ENCODE measurements around the gene SLC6A11. TPM values are rescaled to one million over a fixed set of nuclear protein-coding genes. Genes with fewer than 3 reads are reported as not detected.

Gene SLC6A11
- total RNA-seq, 1 experiment from 2014 or later, result 1.5 TPM

- Histone ChIP-seq H3K9me3 (ENCODE audit: control insufficient read depth, low read depth, low read length) (no peaks in the 10 kb centered on the region), H2BK20ac (ENCODE audit: low read depth, low read length, poor library complexity, severe bottlenecking) (no peak overlapping the region), H3T11ph (ENCODE audit: low read length) (no peak overlapping the region), H3K4ac (ENCODE audit: low read depth, low read length) (no peak overlapping the region), H2BK5ac (ENCODE audit: insufficient read length, low read length) (no peak overlapping the region), H3K4me1 (ENCODE audit: insufficient read depth, low read length) (no peaks in the 10 kb centered on the region), H3K23me2 (ENCODE audit: insufficient read length, low read depth, low read length, poor library complexity, severe bottlenecking) (no peaks in the 10 kb centered on the region), H3K4me2 (ENCODE audit: insufficient read depth, insufficient read length, low read length) (no peak overlapping the region), H4K91ac (ENCODE audit: insufficient read length, low read depth, low read length) (no peak overlapping the region), H3K56ac (ENCODE audit: insufficient read length, low read depth, low read length) (no peak overlapping the region), H3K27ac (ENCODE audit: insufficient read length, low read depth, low read length) (no peak overlapping the region), H3K9ac (ENCODE audit: extremely low read depth, insufficient read length, low read length) (no peak overlapping the region), H3K79me2 (ENCODE audit: insufficient read depth, low read length) (no peaks in the 10 kb centered on the region), H2BK120ac (ENCODE audit: low read depth, low read length, poor library complexity, severe bottlenecking) (no peak overlapping the region), H3K18ac (ENCODE audit: insufficient read length, low read depth, low read length) (no peak overlapping the region), H3K79me1 (ENCODE audit: insufficient read depth, low read depth, low read length, poor library complexity, severe bottlenecking) (no peaks in the 10 kb centered on the region), H3K23ac (ENCODE audit: insufficient read length, low read depth, low read length) (no peak overlapping the region), H3K14ac (ENCODE audit: insufficient read depth, low read length) (no peak overlapping the region), H2AK5ac (ENCODE audit: insufficient read length, low read length) (no peak overlapping the region), H3K27me3 (ENCODE audit: insufficient read depth, low read length) (no peaks in the 10 kb centered on the region; the same call in 1 of the 2 replicates), H4K20me1 (ENCODE audit: control insufficient read depth, insufficient read depth, insufficient read length) (no peaks in the 10 kb centered on the region), H4K5ac (ENCODE audit: insufficient read length, low read depth, low read length) (no peak overlapping the region), H2AFZ (ENCODE audit: low read length) (no peak overlapping the region), H2BK12ac (ENCODE audit: insufficient read length, low read depth, low read length) (no peak overlapping the region), H4K8ac (replicated peaks; ENCODE audit: insufficient read length, low read depth, low read length) (no peak overlapping the region), H2BK15ac (ENCODE audit: low read depth, low read length) (no peak overlapping the region)
- H3K4me1 Mint-ChIP-seq, result no peaks in the 10 kb centered on the region
- no CpG with 5 or more reads among the region's 3 CpGs for WGBS (ENCODE audit: extremely low coverage, insufficient read length, low lambda C conversion rate)
- DNase-seq, result no peak
- TF ChIP-seq, protein P1, sequence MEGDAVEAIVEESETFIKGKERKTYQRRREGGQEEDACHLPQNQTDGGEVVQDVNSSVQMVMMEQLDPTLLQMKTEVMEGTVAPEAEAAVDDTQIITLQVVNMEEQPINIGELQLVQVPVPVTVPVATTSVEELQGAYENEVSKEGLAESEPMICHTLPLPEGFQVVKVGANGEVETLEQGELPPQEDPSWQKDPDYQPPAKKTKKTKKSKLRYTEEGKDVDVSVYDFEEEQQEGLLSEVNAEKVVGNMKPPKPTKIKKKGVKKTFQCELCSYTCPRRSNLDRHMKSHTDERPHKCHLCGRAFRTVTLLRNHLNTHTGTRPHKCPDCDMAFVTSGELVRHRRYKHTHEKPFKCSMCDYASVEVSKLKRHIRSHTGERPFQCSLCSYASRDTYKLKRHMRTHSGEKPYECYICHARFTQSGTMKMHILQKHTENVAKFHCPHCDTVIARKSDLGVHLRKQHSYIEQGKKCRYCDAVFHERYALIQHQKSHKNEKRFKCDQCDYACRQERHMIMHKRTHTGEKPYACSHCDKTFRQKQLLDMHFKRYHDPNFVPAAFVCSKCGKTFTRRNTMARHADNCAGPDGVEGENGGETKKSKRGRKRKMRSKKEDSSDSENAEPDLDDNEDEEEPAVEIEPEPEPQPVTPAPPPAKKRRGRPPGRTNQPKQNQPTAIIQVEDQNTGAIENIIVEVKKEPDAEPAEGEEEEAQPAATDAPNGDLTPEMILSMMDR (conservative IDR thresholded peaks at IDR 0.05), result no peak
- no peaks in the 10 kb centered on the region for H3K36me3 Mint-ChIP-seq (ENCODE audit: insufficient read depth in 1 of 3, low read depth in 3 of 3)
- H3K9me3 Mint-ChIP-seq, result peaks cover 0 to 2% of the 10 kb centered on the region in 2 experiments; a peak in 3 of 5 replicates
- no peak overlapping the region for H3K4me3 Mint-ChIP-seq
- H3K27me3 Mint-ChIP-seq (ENCODE audit: low read depth), result peaks cover 88% of the 10 kb centered on the region
- H3K27ac Mint-ChIP-seq, result no peak overlapping the region
These were observed 42.1 kb downstream of the SLC6A11 start for GRCh38 chr3:10858091-10858490.
